Panc1 (cell line): ENCODE data around the gene EPHB1. TPM values are rescaled to one million over a fixed set of nuclear protein-coding genes. Genes with fewer than 3 reads are reported as not detected.

Source experiments
- ATAC-seq: fragments of 200-7000 bp; cut with Tn5 transposase; 2 replicates; pipeline ENCODE4 v1.9.1; 2020; ENCODE audit warnings: mild to moderate bottlenecking, moderate library complexity
- BruUV-seq: library from RNA; stranded (reverse); fragments of 400-500 nt; replicated peaks from 2 replicates; lab custom pipeline; 2021; lab: Mats Ljungman, UMichigan
- CTCF ChIA-PET: fragments of 300-600 bp; sonication (Branson Sonifier 250); formaldehyde crosslinking; loops from one replicate; lab custom pipeline; 2022; ENCODE audit warnings: antibody characterized with exemption; lab: Charles Lee
- POLR2A ChIA-PET: fragments of 300-600 bp; sonication (Branson Sonifier 250); formaldehyde crosslinking; loops from one replicate; lab custom pipeline; 2022; ENCODE audit warnings: antibody characterized with exemption; lab: Charles Lee
- DNase-seq: peaks from one replicate; pipeline ENCODE4 v3.0.0-alpha.2; 2010; ENCODE audit warnings: low read depth, low spot score
- H3K27ac ChIP-seq: 2 replicates; pipeline ENCODE4 v1.5.1; 2011; ENCODE audit warnings: mild to moderate bottlenecking, low read length, inconsistent platforms
- H3K27me3 ChIP-seq: fragments of 200-500 bp; sonication (Bioruptor generic); 2 replicates; pipeline ENCODE4 v1.6.0; 2014; ENCODE audit warnings: low read length, inconsistent platforms; ENCODE audit not compliant: control insufficient read depth, insufficient read depth
- H3K36me3 ChIP-seq: fragments of 200-500 bp; sonication (Bioruptor generic); 2 replicates; pipeline ENCODE4 v1.5.1; 2014; ENCODE audit warnings: inconsistent platforms, mild to moderate bottlenecking, low read length, moderate library complexity; ENCODE audit not compliant: control insufficient read depth, insufficient read depth
- H3K4me1 ChIP-seq: 2 replicates; pipeline ENCODE4 v1.5.1; 2011; ENCODE audit warnings: inconsistent platforms, mild to moderate bottlenecking, low read length, moderate library complexity; ENCODE audit not compliant: control insufficient read depth, insufficient read depth
- H3K4me3 ChIP-seq, 2 experiments: 2 replicates each; pipeline ENCODE4 v1.5.1; 2011 to 2012; ENCODE audit warnings: low read depth in 2 of 2, low read length in 2 of 2, mild to moderate bottlenecking in 2 of 2, inconsistent platforms in 1 of 2, moderate library complexity in 1 of 2
- H3K9me3 ChIP-seq: fragments of 200-500 bp; sonication (Bioruptor generic); 2 replicates; pipeline ENCODE4 v1.5.1; 2014; ENCODE audit warnings: low read depth, mild to moderate bottlenecking, inconsistent platforms, low read length, moderate library complexity; ENCODE audit not compliant: control insufficient read depth, insufficient read depth
- CTCF ChIP-seq: fragments of 450-650 bp; IDR thresholded peaks from 2 replicates; pipeline ENCODE4 v1.5.1; 2017; ENCODE audit warnings: mild to moderate bottlenecking
- POLR2AphosphoS5 ChIP-seq: IDR thresholded peaks from 2 replicates; pipeline ENCODE4 v1.6.1; 2012; ENCODE audit warnings: mild to moderate bottlenecking, low read depth, low read length, moderate library complexity
- SIN3A ChIP-seq: IDR thresholded peaks from 2 replicates; pipeline ENCODE4 v1.6.1; 2012; ENCODE audit warnings: low read depth, mild to moderate bottlenecking, low read length, moderate library complexity, borderline replicate concordance; ENCODE audit not compliant: insufficient read depth
- TCF7L2 ChIP-seq: IDR thresholded peaks from 2 replicates; pipeline ENCODE4 v1.6.1; 2011; ENCODE audit warnings: mild to moderate bottlenecking, low read depth, low read length, inconsistent platforms
- in situ Hi-C: cut with HindIII; loops from 2 replicates; pipeline ENCODE4 v1.10.0; 2016; ENCODE audit warnings: low sequenced_read_pairs, low pct_unique_long_range_greater_than_20kb
- intact Hi-C: fragments of 100-400 bp; cut with micrococcal nuclease; formaldehyde crosslinking; loops from one replicate; pipeline ENCODE4 v1.10.0; 2022; ENCODE audit not compliant: unreplicated experiment
- total RNA-seq: library from RNA; stranded (reverse); gene quantifications from one replicate; pipeline ENCODE4 v1.2.1, GENCODE V29; 2021; ENCODE audit not compliant: unreplicated experiment
- TF ChIP-seq, protein P1 (sequence below), 2 experiments: IDR thresholded peaks; 2 replicates each; pipeline ENCODE4 v1.6.1; 2011 to 2012; ENCODE audit warnings: low read depth in 2 of 2, control low read depth in 1 of 2, low read length in 1 of 2, mild to moderate bottlenecking in 1 of 2, moderate library complexity in 1 of 2; ENCODE audit not compliant: insufficient read depth in 1 of 2

Gene EPHB1
- total RNA-seq, 1 experiment from 2014 or later, result 0.46 TPM

- CTCF ChIA-PET, result no interaction called here
- ATAC-seq (no peak), DNase-seq (no peak)
- Histone ChIP-seq H3K4me3 (no peak overlapping the region), H3K27me3 (no peaks in the 10 kb centered on the region; the same call in 1 of the 2 replicates), H3K4me1 (no peaks in the 10 kb centered on the region), H3K36me3 (no peaks in the 10 kb centered on the region), H3K9me3 (no peaks in the 10 kb centered on the region), H3K27ac (no peak overlapping the region)
- intact Hi-C loops (no loop called here), in situ Hi-C loops (no loop called here)
- no TSS peak for BruUV-seq
- TF ChIP-seq SIN3A, result no peak
- no peak for TF ChIP-seq CTCF
- TF ChIP-seq, protein P1, sequence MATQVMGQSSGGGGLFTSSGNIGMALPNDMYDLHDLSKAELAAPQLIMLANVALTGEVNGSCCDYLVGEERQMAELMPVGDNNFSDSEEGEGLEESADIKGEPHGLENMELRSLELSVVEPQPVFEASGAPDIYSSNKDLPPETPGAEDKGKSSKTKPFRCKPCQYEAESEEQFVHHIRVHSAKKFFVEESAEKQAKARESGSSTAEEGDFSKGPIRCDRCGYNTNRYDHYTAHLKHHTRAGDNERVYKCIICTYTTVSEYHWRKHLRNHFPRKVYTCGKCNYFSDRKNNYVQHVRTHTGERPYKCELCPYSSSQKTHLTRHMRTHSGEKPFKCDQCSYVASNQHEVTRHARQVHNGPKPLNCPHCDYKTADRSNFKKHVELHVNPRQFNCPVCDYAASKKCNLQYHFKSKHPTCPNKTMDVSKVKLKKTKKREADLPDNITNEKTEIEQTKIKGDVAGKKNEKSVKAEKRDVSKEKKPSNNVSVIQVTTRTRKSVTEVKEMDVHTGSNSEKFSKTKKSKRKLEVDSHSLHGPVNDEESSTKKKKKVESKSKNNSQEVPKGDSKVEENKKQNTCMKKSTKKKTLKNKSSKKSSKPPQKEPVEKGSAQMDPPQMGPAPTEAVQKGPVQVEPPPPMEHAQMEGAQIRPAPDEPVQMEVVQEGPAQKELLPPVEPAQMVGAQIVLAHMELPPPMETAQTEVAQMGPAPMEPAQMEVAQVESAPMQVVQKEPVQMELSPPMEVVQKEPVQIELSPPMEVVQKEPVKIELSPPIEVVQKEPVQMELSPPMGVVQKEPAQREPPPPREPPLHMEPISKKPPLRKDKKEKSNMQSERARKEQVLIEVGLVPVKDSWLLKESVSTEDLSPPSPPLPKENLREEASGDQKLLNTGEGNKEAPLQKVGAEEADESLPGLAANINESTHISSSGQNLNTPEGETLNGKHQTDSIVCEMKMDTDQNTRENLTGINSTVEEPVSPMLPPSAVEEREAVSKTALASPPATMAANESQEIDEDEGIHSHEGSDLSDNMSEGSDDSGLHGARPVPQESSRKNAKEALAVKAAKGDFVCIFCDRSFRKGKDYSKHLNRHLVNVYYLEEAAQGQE (IDR thresholded peaks at IDR 0.05; ENCODE audit: insufficient read depth in 1 of 2, low read depth in 2 of 2, low read length in 1 of 2), result no peak
- no peak for TF ChIP-seq TCF7L2
- TF ChIP-seq POLR2AphosphoS5, result no peak
- POLR2A ChIA-PET, result no interaction called here
These were observed 395.6 kb downstream of the EPHB1 start for GRCh38 chr3:135190658-135191057.

DNA sequence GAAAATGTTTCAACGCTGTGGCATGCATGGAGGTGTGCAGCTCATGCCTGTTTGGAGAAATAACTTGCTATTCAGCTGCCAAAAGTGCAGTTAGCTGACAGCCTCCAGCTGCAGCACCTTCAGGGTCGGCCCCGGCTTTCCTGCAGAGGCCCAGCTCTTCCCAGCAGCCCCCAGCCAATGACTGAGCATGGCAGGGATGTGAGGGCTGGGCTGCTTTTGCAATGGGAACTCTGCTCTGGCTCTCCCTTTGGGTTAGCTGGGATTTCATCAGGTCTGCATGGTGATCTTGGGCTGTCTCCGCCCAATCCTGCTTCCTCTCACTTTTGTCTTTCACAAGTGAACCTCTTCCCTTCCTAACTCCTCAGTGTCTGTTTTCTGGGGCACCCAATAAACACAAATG, 396.6 kb downstream of the EPHB1 start:
- H3K4me1 ChIP-seq, result no peaks in the 10 kb centered on the region
- H3K4me3 ChIP-seq, result no peak overlapping the region
- no peaks in the 10 kb centered on the region for H3K9me3 ChIP-seq
- H3K27ac ChIP-seq, result no peak overlapping the region
- H3K36me3 ChIP-seq, result no peaks in the 10 kb centered on the region
- POLR2A ChIA-PET, result no interaction called here
- BruUV-seq, result no TSS peak
- ATAC-seq (no peak), DNase-seq (no peak)
- in situ Hi-C loops, result no loop called here
- intact Hi-C loops, result no loop called here
- no peak for TF ChIP-seq CTCF
- CTCF ChIA-PET, result no interaction called here
- no peaks in the 10 kb centered on the region; the same call in 1 of the 2 replicates for H3K27me3 ChIP-seq
